GM23248 (cell line): ENCODE measurements around the gene CYP2U1. TPM values are rescaled to one million over a fixed set of nuclear protein-coding genes. Genes with fewer than 3 reads are reported as not detected.
"Not testable (repeated sequence)": the region's sequence is repeated elsewhere in the genome, so short reads cannot be mapped to it uniquely, and the experiment has no call there.

ENCODE experiments used
- DNase-seq: peaks from one replicate; pipeline ENCODE4 v3.0.0-alpha.2; 2015
- H2AFZ ChIP-seq: fragments of 200-600 bp; sonication (generic); 2 replicates; pipeline ENCODE4 v1.6.1; 2016; ENCODE audit warnings: antibody characterized with exemption
- H3F3A ChIP-seq: fragments of 200-600 bp; sonication (generic); 2 replicates; pipeline ENCODE4 v1.6.1; 2016; ENCODE audit warnings: mild to moderate bottlenecking, antibody characterized with exemption, mixed run types; ENCODE audit not compliant: insufficient read depth
- H3K27ac ChIP-seq: fragments of 200-600 bp; sonication (generic); 2 replicates; pipeline ENCODE4 v1.5.1; 2016; ENCODE audit warnings: mild to moderate bottlenecking
- H3K27me3 ChIP-seq: fragments of 200-600 bp; sonication (generic); replicated peaks from 2 replicates; pipeline ENCODE4 v1.6.1; 2016; ENCODE audit warnings: mild to moderate bottlenecking; ENCODE audit not compliant: insufficient read depth
- H3K36me3 ChIP-seq: fragments of 200-600 bp; sonication (generic); 2 replicates; pipeline ENCODE4 v1.6.1; 2016; ENCODE audit warnings: low read depth, mild to moderate bottlenecking
- H3K4me1 ChIP-seq: fragments of 200-600 bp; sonication (generic); 2 replicates; pipeline ENCODE4 v1.6.1; 2016; ENCODE audit warnings: mild to moderate bottlenecking; ENCODE audit not compliant: insufficient read depth
- H3K4me2 ChIP-seq: fragments of 200-600 bp; sonication (generic); one replicate; pipeline ENCODE4 v1.6.1; 2016; ENCODE audit warnings: mild to moderate bottlenecking; ENCODE audit not compliant: unreplicated experiment
- H3K4me3 ChIP-seq: fragments of 200-600 bp; sonication (generic); 2 replicates; pipeline ENCODE4 v1.5.1; 2016; ENCODE audit warnings: mild to moderate bottlenecking
- H3K79me2 ChIP-seq: fragments of 200-600 bp; sonication (generic); 2 replicates; pipeline ENCODE4 v1.6.1; 2016; ENCODE audit warnings: mild to moderate bottlenecking; ENCODE audit not compliant: insufficient read depth
- H3K9ac ChIP-seq: fragments of 200-600 bp; sonication (generic); 2 replicates; pipeline ENCODE4 v1.6.1; 2016; ENCODE audit warnings: mild to moderate bottlenecking
- H3K9me2 ChIP-seq: fragments of 200-600 bp; sonication (generic); 2 replicates; pipeline ENCODE4 v1.6.1; 2016; ENCODE audit warnings: mixed run types, mild to moderate bottlenecking, moderate library complexity; ENCODE audit not compliant: insufficient read depth
- H3K9me3 ChIP-seq: fragments of 200-600 bp; sonication (generic); one replicate; pipeline ENCODE4 v1.6.1; 2017; ENCODE audit warnings: low read depth
- H4K20me1 ChIP-seq: fragments of 200-600 bp; sonication (generic); 2 replicates; pipeline ENCODE4 v1.6.0; 2016; ENCODE audit not compliant: insufficient read depth
- EZH2 ChIP-seq: fragments of 200-600 bp; sonication (generic); IDR thresholded peaks from 2 replicates; pipeline ENCODE4 v1.6.1; 2018; ENCODE audit warnings: antibody characterized with exemption, mild to moderate bottlenecking; ENCODE audit not compliant: insufficient read depth, poor library complexity, severe bottlenecking
- EZH2phosphoT487 ChIP-seq: fragments of 200-600 bp; sonication (generic); IDR thresholded peaks from 2 replicates; pipeline ENCODE4 v1.6.1; 2018; ENCODE audit warnings: antibody characterized with exemption, moderate library complexity, mild to moderate bottlenecking, low read depth; ENCODE audit not compliant: insufficient read depth
- WGBS, 2 experiments: methylation state at CpG; one replicate each; pipeline ENCODE4 v1.1.6; 2015 to 2017; ENCODE audit warnings: low lambda C conversion rate in 2 of 2, low coverage in 1 of 2; ENCODE audit errors: missing lambda C conversion rate in 2 of 2; 5-methylcytosine and 5-hydroxymethylcytosine counted together
- in situ Hi-C: fragments of 300-500 bp; cut with MboI; formaldehyde crosslinking; loops from 2 replicates; pipeline ENCODE4 v1.15.0; 2020
- polyA plus RNA-seq: library from polyadenylated mRNA; unstranded; fragments of >200 nt; fragmentation: Nextera tagmentation; extraction: Ambion mirVana; gene quantifications from 2 replicates; pipeline ENCODE4 v1.2.1, GENCODE V29; 2016
- total RNA-seq: library from RNA; depleted of rRNA; stranded (reverse); fragments of >200 nt; shearing (Covaris generic); gene quantifications from 2 replicates; pipeline ENCODE4 v1.2.3, GENCODE V29; 2014

CYP2U1 gene
- total and polyA plus RNA-seq, 2 experiments from 2014 or later: 7.1 to 8.6 TPM

GRCh38 chr4:107917500-107917899 lies 13.8 kb upstream of the CYP2U1 start:
- in situ Hi-C loops: no loop called here
- H3K4me1 ChIP-seq: 0 out of 2 replicates have a peak, but pooled peaks cover 4% of the 10 kb centered on the region
- H3K4me2 ChIP-seq: no peak overlapping the region
- H3K9me3 ChIP-seq: peaks cover 4% of the 10 kb centered on the region
- H3K4me3 ChIP-seq: no peak overlapping the region
- H3F3A ChIP-seq: 0 out of 2 replicates have a peak, but pooled peaks cover 7% of the 10 kb centered on the region
- no peak for DNase-seq
- 93 to 100% methylated on average over 2 of the region's 2 CpGs for WGBS, 2 experiments
- no peaks in the 10 kb centered on the region for H3K27me3 ChIP-seq
- no peaks in the 10 kb centered on the region for H3K9me2 ChIP-seq
- no peak overlapping the region for H3K27ac ChIP-seq
- H3K79me2 ChIP-seq: no peaks in the 10 kb centered on the region
- H3K9ac ChIP-seq: no peak overlapping the region
- no peaks in the 10 kb centered on the region for H4K20me1 ChIP-seq
- TF ChIP-seq EZH2phosphoT487 (no peak), EZH2 (no peak)
- 0 out of 2 replicates have a peak, but pooled peaks cover 4% of the 10 kb centered on the region for H3K36me3 ChIP-seq
- no peak overlapping the region for H2AFZ ChIP-seq

- TF ChIP-seq EZH2: no peak
- no peak for TF ChIP-seq EZH2phosphoT487
- in situ Hi-C loops: no loop called here
- 63 to 66% methylated on average over 4 of the region's 4 CpGs for WGBS, 2 experiments
Measured at GRCh38 chr4:107922486-107923473, 8.6 kb upstream of the CYP2U1 start.

GRCh38 chr4:107925713-107926112 lies 5.6 kb upstream of the CYP2U1 start:
- H3K4me1 ChIP-seq, in situ Hi-C loops, H4K20me1 ChIP-seq, H3K36me3 ChIP-seq, H3K4me3 ChIP-seq, H3K4me2 ChIP-seq, H3K9ac ChIP-seq, H3K9me3 ChIP-seq, H3K79me2 ChIP-seq, H2AFZ ChIP-seq, H3K9me2 ChIP-seq, H3K27me3 ChIP-seq, H3K27ac ChIP-seq, DNase-seq: not testable (repeated sequence)
- peaks cover 20% of the 10 kb centered on the region; the same call in 1 of the 2 replicates for H3F3A ChIP-seq

More at GRCh38 chr4:107922486-107923473, 8.6 kb upstream of the CYP2U1 start:
- Histone ChIP-seq H3K27ac (no peak overlapping the region), H3K36me3 (0 out of 2 replicates have a peak, but pooled peaks cover 4% of the 10 kb centered on the region), H3F3A (0 out of 2 replicates have a peak, but pooled peaks cover 9% of the 10 kb centered on the region), H3K4me1 (no peaks in the 10 kb centered on the region), H2AFZ (no peak overlapping the region), H3K27me3 (no peaks in the 10 kb centered on the region), H3K9me3 (peaks cover 4% of the 10 kb centered on the region), H3K4me2 (no peak overlapping the region), H3K9ac (no peak overlapping the region), H3K9me2 (no peaks in the 10 kb centered on the region), H3K79me2 (no peaks in the 10 kb centered on the region), H3K4me3 (no peak overlapping the region), H4K20me1 (no peaks in the 10 kb centered on the region)
- DNase-seq: no peak

- H3K4me1 ChIP-seq, DNase-seq, H3K9me3 ChIP-seq, H3K9me2 ChIP-seq, in situ Hi-C loops, H3K4me3 ChIP-seq, H3K36me3 ChIP-seq, H4K20me1 ChIP-seq, H3K79me2 ChIP-seq, H3K27ac ChIP-seq, H3K27me3 ChIP-seq, H3K4me2 ChIP-seq, H2AFZ ChIP-seq, H3K9ac ChIP-seq: not testable (repeated sequence)
- WGBS, 2 experiments: 67 to 76% methylated on average over 4 of the region's 4 CpGs
- peaks cover 23% of the 10 kb centered on the region; the same call in 1 of the 2 replicates for H3F3A ChIP-seq
Measured at GRCh38 chr4:107926875-107927274, 4.5 kb upstream of the CYP2U1 start.
